Measurements from ENCODE around the gene RNASE13.

The RNASE13 gene

GRCh38 chr14:21066882-21067502, 32.4 kb upstream of the RNASE13 start:
- TF ChIP-seq BACH2 (CRISPR knock-in tag; IDR thresholded peaks at IDR 0.05; ENCODE audit: borderline replicate concordance), result no peak
- TF ChIP-seq, protein P1, sequence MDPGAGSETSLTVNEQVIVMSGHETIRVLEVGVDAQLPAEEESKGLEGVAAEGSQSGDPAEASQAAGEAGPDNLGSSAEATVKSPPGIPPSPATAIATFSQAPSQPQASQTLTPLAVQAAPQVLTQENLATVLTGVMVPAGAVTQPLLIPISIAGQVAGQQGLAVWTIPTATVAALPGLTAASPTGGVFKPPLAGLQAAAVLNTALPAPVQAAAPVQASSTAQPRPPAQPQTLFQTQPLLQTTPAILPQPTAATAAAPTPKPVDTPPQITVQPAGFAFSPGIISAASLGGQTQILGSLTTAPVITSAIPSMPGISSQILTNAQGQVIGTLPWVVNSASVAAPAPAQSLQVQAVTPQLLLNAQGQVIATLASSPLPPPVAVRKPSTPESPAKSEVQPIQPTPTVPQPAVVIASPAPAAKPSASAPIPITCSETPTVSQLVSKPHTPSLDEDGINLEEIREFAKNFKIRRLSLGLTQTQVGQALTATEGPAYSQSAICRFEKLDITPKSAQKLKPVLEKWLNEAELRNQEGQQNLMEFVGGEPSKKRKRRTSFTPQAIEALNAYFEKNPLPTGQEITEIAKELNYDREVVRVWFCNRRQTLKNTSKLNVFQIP (CRISPR knock-in tag; IDR thresholded peaks at IDR 0.05; ENCODE audit: borderline replicate concordance, low read depth), result no peak
- TF ChIP-seq ARNTL (CRISPR knock-in tag; IDR thresholded peaks at IDR 0.05; ENCODE audit: borderline replicate concordance, low read depth), result no peak
- no peak for TF ChIP-seq OSR1 (CRISPR knock-in tag; IDR thresholded peaks at IDR 0.05)
- no peak for TF ChIP-seq ZFP3 (CRISPR knock-in tag; IDR thresholded peaks at IDR 0.05)
- no peak for TF ChIP-seq ZNF8 (CRISPR knock-in tag; IDR thresholded peaks at IDR 0.05)
- TF ChIP-seq CSDC2 (CRISPR knock-in tag; IDR thresholded peaks at IDR 0.05), result no peak
- no peak for TF ChIP-seq PPARA (CRISPR knock-in tag; IDR thresholded peaks at IDR 0.05; ENCODE audit: borderline replicate concordance)
- no peak for TF ChIP-seq ZFP30 (CRISPR knock-in tag; IDR thresholded peaks at IDR 0.05)
- no peak for TF ChIP-seq GLIS3 (CRISPR knock-in tag; IDR thresholded peaks at IDR 0.05)
- no peak for TF ChIP-seq ESRRG (CRISPR knock-in tag; IDR thresholded peaks at IDR 0.05)
- TF ChIP-seq, protein P2, sequence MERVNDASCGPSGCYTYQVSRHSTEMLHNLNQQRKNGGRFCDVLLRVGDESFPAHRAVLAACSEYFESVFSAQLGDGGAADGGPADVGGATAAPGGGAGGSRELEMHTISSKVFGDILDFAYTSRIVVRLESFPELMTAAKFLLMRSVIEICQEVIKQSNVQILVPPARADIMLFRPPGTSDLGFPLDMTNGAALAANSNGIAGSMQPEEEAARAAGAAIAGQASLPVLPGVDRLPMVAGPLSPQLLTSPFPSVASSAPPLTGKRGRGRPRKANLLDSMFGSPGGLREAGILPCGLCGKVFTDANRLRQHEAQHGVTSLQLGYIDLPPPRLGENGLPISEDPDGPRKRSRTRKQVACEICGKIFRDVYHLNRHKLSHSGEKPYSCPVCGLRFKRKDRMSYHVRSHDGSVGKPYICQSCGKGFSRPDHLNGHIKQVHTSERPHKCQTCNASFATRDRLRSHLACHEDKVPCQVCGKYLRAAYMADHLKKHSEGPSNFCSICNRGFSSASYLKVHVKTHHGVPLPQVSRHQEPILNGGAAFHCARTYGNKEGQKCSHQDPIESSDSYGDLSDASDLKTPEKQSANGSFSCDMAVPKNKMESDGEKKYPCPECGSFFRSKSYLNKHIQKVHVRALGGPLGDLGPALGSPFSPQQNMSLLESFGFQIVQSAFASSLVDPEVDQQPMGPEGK (CRISPR knock-in tag; IDR thresholded peaks at IDR 0.05; ENCODE audit: borderline replicate concordance), result no peak
- no peak for TF ChIP-seq SNAI2 (CRISPR knock-in tag; IDR thresholded peaks at IDR 0.05)
- no peak for ATAC-seq

DNA sequence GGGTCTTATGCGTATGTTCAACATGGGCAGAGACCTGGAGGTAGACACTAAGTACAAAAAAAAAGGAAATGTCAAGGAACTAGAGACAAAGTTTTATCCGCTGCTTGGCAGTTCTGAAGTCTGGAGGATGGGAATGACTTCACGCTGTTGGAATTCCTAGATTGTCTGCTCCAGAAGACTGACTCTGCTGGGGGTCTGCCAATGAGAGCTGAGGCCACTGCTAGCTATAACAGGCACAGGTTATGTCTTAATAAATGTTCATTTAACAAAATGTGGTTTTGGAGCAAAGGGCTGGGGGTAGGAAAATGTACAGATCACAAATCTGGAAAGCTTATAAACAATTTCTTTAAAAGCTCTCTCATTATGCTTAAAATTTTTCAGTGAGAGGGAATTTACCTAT, 28.9 kb upstream of the RNASE13 start:
- TF ChIP-seq RARB (CRISPR knock-in tag; IDR thresholded peaks at IDR 0.05), result no peak
- TF ChIP-seq, protein P3, sequence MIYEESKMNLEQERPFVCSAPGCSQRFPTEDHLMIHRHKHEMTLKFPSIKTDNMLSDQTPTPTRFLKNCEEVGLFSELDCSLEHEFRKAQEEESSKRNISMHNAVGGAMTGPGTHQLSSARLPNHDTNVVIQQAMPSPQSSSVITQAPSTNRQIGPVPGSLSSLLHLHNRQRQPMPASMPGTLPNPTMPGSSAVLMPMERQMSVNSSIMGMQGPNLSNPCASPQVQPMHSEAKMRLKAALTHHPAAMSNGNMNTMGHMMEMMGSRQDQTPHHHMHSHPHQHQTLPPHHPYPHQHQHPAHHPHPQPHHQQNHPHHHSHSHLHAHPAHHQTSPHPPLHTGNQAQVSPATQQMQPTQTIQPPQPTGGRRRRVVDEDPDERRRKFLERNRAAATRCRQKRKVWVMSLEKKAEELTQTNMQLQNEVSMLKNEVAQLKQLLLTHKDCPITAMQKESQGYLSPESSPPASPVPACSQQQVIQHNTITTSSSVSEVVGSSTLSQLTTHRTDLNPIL (CRISPR knock-in tag; IDR thresholded peaks at IDR 0.05; ENCODE audit: low read depth), result no peak
- no peak for TF ChIP-seq ZNF8 (CRISPR knock-in tag; IDR thresholded peaks at IDR 0.05)
- no peak for TF ChIP-seq ZNF565 (CRISPR knock-in tag; conservative IDR thresholded peaks at IDR 0.05; ENCODE audit: low read depth)
- TF ChIP-seq TCF4 (CRISPR knock-in tag; IDR thresholded peaks at IDR 0.05; ENCODE audit: borderline replicate concordance), result no peak
- no peak for TF ChIP-seq GLIS3 (CRISPR knock-in tag; IDR thresholded peaks at IDR 0.05)
- no peak for TF ChIP-seq ZNF70 (CRISPR knock-in tag; IDR thresholded peaks at IDR 0.05)
- peak; percentile 83 for ATAC-seq

- no peak for TF ChIP-seq ISL1 (CRISPR knock-in tag; IDR thresholded peaks at IDR 0.05)
- TF ChIP-seq ESRRG (CRISPR knock-in tag; IDR thresholded peaks at IDR 0.05), result no peak
- TF ChIP-seq ARNTL (CRISPR knock-in tag; IDR thresholded peaks at IDR 0.05; ENCODE audit: borderline replicate concordance, low read depth), result no peak
- TF ChIP-seq ZFP30 (CRISPR knock-in tag; IDR thresholded peaks at IDR 0.05), result no peak
- TF ChIP-seq TCF4 (CRISPR knock-in tag; IDR thresholded peaks at IDR 0.05; ENCODE audit: borderline replicate concordance), result no peak
- TF ChIP-seq OSR1 (CRISPR knock-in tag; IDR thresholded peaks at IDR 0.05), result no peak
- TF ChIP-seq TOX (CRISPR knock-in tag; IDR thresholded peaks at IDR 0.05; ENCODE audit: borderline replicate concordance), result no peak
- no peak for TF ChIP-seq SNAI2 (CRISPR knock-in tag; IDR thresholded peaks at IDR 0.05)
- no peak for TF ChIP-seq ZNF70 (CRISPR knock-in tag; IDR thresholded peaks at IDR 0.05)
- no peak for TF ChIP-seq RARB (CRISPR knock-in tag; IDR thresholded peaks at IDR 0.05)
- TF ChIP-seq ZNF565 (CRISPR knock-in tag; conservative IDR thresholded peaks at IDR 0.05; ENCODE audit: low read depth), result no peak
- ATAC-seq, result no peak
These were observed 26.7 kb upstream of the RNASE13 start for GRCh38 chr14:21061347-21061668.

- no peak for ATAC-seq
- no peak for TF ChIP-seq BACH2 (CRISPR knock-in tag; IDR thresholded peaks at IDR 0.05; ENCODE audit: borderline replicate concordance)
- no peak for TF ChIP-seq PPARA (CRISPR knock-in tag; IDR thresholded peaks at IDR 0.05; ENCODE audit: borderline replicate concordance)
- TF ChIP-seq ZNF8 (CRISPR knock-in tag; IDR thresholded peaks at IDR 0.05), result no peak
- TF ChIP-seq, protein P2 (CRISPR knock-in tag; IDR thresholded peaks at IDR 0.05; ENCODE audit: borderline replicate concordance), result no peak
- no peak for TF ChIP-seq ISL1 (CRISPR knock-in tag; IDR thresholded peaks at IDR 0.05)
- TF ChIP-seq ZC3H10 (CRISPR knock-in tag; IDR thresholded peaks at IDR 0.05), result no peak
- TF ChIP-seq ARNTL (CRISPR knock-in tag; IDR thresholded peaks at IDR 0.05; ENCODE audit: borderline replicate concordance, low read depth), result no peak
- no peak for TF ChIP-seq SNAI2 (CRISPR knock-in tag; IDR thresholded peaks at IDR 0.05)
- TF ChIP-seq TOX (CRISPR knock-in tag; IDR thresholded peaks at IDR 0.05; ENCODE audit: borderline replicate concordance), result no peak
These were observed 26.2 kb upstream of the RNASE13 start for GRCh38 chr14:21060614-21061346.

All from SK-N-SH treated with all-trans-retinoic acid at 6 μM for 48 hours (cell line).